Measurements from ENCODE around the gene CDNF. TPM values are rescaled to one million over a fixed set of nuclear protein-coding genes. Genes with fewer than 3 reads are reported as not detected.

The CDNF gene
- total RNA-seq, 1 donor from 2014 or later, result 1.3 TPM

DNA sequence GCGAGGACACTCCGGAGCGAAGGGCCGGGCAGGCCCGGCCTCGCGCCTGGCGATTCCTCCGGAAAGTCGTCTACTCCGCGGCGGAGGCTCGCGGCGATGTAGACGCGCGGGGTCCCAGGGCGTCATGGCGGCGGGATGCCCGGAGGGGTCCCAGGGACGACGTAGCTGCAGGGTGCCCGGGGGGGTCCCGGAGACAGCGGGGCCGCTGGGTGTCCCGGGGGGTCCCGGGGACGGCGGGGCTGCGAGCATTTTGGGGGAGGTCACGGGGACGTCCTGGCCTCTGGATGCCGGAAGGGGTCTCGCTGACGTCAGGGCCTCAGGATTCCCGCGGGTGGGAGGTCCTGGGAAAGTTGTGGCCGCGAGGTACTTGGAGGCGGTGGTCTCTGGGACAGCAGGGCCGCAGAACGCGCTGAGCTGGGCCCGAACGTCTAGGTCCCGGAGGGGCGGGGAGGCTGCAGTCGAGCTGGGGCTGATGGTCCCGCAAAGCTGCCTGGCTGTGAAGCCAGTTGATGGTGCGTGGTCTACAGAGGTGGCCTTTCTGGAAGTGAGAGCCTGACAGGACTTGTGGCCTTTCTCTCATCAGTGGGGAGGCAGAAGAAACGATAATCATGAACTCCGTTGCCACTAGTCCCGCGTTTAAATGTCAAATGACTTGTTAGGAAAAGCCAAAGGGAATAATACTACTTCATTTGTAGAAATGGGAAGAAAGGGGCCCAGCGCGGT lies 906 bp upstream of the CDNF start:
- peaks cover 18% of the 10 kb centered on the region for H3K4me1 ChIP-seq
- peak overlapping the region; percentile 73 for H3K4me3 ChIP-seq
- TF ChIP-seq, protein P1, sequence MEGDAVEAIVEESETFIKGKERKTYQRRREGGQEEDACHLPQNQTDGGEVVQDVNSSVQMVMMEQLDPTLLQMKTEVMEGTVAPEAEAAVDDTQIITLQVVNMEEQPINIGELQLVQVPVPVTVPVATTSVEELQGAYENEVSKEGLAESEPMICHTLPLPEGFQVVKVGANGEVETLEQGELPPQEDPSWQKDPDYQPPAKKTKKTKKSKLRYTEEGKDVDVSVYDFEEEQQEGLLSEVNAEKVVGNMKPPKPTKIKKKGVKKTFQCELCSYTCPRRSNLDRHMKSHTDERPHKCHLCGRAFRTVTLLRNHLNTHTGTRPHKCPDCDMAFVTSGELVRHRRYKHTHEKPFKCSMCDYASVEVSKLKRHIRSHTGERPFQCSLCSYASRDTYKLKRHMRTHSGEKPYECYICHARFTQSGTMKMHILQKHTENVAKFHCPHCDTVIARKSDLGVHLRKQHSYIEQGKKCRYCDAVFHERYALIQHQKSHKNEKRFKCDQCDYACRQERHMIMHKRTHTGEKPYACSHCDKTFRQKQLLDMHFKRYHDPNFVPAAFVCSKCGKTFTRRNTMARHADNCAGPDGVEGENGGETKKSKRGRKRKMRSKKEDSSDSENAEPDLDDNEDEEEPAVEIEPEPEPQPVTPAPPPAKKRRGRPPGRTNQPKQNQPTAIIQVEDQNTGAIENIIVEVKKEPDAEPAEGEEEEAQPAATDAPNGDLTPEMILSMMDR (IDR thresholded peaks at IDR 0.05), result no peak
- DNase-seq (no peak), ATAC-seq (peak; percentile 38 to 40)
- H3K9me3 ChIP-seq, result no peaks in the 10 kb centered on the region
- H3K27me3 ChIP-seq (ENCODE audit: low read depth), result no peaks in the 10 kb centered on the region
- peaks cover 32% of the 10 kb centered on the region for H3K36me3 ChIP-seq
- intact Hi-C loops (cut with DNase I), result no loop called here
- peak overlapping the region; percentile 89 for H3K27ac ChIP-seq

GRCh38 chr10:14837003-14837756 lies 657 bp downstream of the CDNF start:
- DNase-seq, result no peak
- ATAC-seq, result no peak
- H3K27ac ChIP-seq, result peak overlapping the region; percentile 89
- TF ChIP-seq, protein P1 (IDR thresholded peaks at IDR 0.05), result no peak
- peaks cover 18% of the 10 kb centered on the region for H3K4me1 ChIP-seq
- no peaks in the 10 kb centered on the region for H3K27me3 ChIP-seq (ENCODE audit: low read depth)
- H3K36me3 ChIP-seq, result peaks cover 17% of the 10 kb centered on the region
- H3K9me3 ChIP-seq, result no peaks in the 10 kb centered on the region
- intact Hi-C loops (cut with DNase I), result no loop called here
- H3K4me3 ChIP-seq, result peak overlapping the region; percentile 73

DNA sequence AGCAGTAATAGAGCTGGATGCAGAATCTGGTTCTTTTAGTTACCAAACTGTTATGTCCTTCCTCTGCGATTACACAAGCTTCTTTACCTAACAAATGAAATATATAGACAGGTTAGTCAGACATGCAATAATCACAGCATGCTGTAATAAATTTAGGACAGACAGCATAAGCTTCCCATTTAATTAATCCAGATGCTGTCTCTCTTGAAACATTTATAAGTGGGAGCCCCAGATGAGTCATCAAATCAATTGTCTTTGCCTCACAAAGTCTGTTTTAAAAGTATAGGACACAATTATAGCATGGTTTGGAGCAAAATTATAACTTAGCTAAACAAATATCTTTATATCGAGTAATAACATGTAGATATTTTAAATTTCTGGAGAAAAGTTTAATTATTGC lies 1.6 kb downstream of the CDNF start:
- TF ChIP-seq, protein P1 (IDR thresholded peaks at IDR 0.05), result no peak
- Histone ChIP-seq H3K27me3 (ENCODE audit: low read depth) (no peaks in the 10 kb centered on the region), H3K27ac (no peak overlapping the region), H3K36me3 (peaks cover 7% of the 10 kb centered on the region), H3K9me3 (no peaks in the 10 kb centered on the region), H3K4me1 (peaks cover 18% of the 10 kb centered on the region), H3K4me3 (no peak overlapping the region)
- ATAC-seq, result no peak
- intact Hi-C loops (cut with DNase I), result no loop called here
- DNase-seq, result no peak

DNA sequence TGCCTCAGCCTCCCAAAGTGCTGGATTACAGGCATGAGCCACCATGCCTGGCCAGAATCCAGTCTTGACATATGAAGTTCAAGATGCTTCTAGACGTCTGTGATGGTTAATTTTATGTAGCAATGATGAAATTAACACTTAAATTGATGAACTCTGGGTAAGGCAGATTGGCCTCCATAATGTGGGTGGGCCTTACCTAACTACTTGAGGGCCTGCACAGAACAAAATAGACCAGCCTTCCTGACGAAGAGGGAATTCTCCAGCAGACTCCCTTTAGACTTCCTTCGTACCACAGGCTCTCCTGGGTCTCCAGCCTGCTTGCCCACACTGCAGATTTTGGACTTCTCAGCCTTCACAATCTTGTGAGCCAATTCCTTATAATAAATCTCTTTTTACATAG lies 4.7 kb downstream of the CDNF start:
- H3K36me3 ChIP-seq, result no peaks in the 10 kb centered on the region
- no peak for ATAC-seq
- H3K27me3 ChIP-seq (ENCODE audit: low read depth), result no peaks in the 10 kb centered on the region
- TF ChIP-seq, protein P1 (IDR thresholded peaks at IDR 0.05), result no peak
- no peaks in the 10 kb centered on the region for H3K9me3 ChIP-seq
- intact Hi-C loops (cut with DNase I), result no loop called here
- no peak overlapping the region for H3K4me3 ChIP-seq
- no peak for DNase-seq
- peaks cover 8% of the 10 kb centered on the region for H3K4me1 ChIP-seq
- no peak overlapping the region for H3K27ac ChIP-seq

- no peak overlapping the region for H3K4me3 ChIP-seq
- no peaks in the 10 kb centered on the region for H3K36me3 ChIP-seq
Measured at GRCh38 chr10:14826076-14826829, 11.6 kb downstream of the CDNF start.

More at GRCh38 chr10:14826076-14826829, 11.6 kb downstream of the CDNF start:
- no peaks in the 10 kb centered on the region for H3K27me3 ChIP-seq (ENCODE audit: low read depth)
- peaks cover 4% of the 10 kb centered on the region for H3K4me1 ChIP-seq
- H3K9me3 ChIP-seq, result no peaks in the 10 kb centered on the region
- TF ChIP-seq, protein P1 (IDR thresholded peaks at IDR 0.05), result no peak
- intact Hi-C loops (cut with DNase I), result loop anchor here (10.0 kb wide), 1 partner anchor 331 kb away; no protein-coding TSS in a partner anchor
- DNase-seq (no peak), ATAC-seq (no peak)
- no peak overlapping the region for H3K27ac ChIP-seq
